Cardiac septum (tissue), 1 donor: ENCODE results near the gene ACLY. TPM values are rescaled to one million over a fixed set of nuclear protein-coding genes. Genes with fewer than 3 reads are reported as not detected.

Experiments
- DNase-seq: peaks from one replicate; pipeline ENCODE4 v3.0.0-alpha.2; 2020; ENCODE audit warnings: low spot score
- intact Hi-C: fragments of 100-400 bp; cut with DNase I; formaldehyde crosslinking; loops from one replicate; pipeline ENCODE4 v1.14.0; 2022
- total RNA-seq: library from RNA; stranded (reverse); fragmentation: NEBNext Ultra II Directional; extraction: Animal tissue kit (Norgen Biotek cat#: 25700); gene quantifications from one replicate; pipeline ENCODE4 v1.2.1, GENCODE V29; 2021
- donor health status: DM: no; HTN: no; CAD: no.

Gene ACLY
- total RNA-seq, 1 donor from 2014 or later = 33.6 TPM

DNA sequence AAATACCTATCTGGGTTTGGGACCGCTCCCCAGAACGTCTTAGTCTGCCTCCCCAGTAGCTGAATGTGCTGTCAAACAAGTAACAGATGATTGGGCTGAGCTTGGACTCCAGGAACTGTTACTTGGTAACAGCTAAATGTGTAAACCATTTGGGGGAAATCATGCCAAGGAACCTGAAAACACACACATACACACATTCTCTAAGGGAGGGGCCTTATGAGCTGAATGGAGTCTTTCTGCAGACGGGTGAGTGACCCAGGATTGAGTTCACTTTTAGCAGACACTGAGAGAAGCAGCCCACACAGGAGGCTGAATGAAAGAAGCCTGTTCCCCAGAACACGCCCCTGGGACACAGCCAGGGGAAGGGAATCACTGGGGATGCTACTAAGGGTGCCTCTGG is 1.6 kb downstream of the ACLY start:
- DNase-seq = no peak
- intact Hi-C loops = loop anchor here (10.0 kb wide), 1 partner anchor 62 kb away; no protein-coding TSS in a partner anchor

DNA sequence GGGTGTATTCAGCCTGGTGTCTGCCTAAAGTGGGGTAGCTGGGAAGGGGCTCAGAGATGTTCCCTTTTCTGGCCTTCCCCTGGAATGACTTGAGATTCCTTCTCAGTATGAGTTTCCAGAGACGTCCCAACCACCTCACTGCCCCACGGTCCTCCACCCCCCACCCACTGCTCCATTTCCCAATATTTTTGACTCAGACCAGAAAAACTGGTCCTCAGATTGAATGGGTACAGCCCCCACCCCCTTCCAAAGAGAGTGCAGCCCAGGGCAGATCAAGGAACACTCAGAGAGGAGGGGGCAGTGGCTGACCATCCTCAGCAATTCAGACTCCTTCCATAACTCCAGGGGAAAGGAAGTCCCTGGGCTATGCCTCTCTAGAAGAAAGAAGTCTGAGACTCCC is 3.2 kb downstream of the ACLY start:
- no peak for DNase-seq
- intact Hi-C loops = loop anchor here (10.0 kb wide), 1 partner anchor 61 kb away; no protein-coding TSS in a partner anchor

DNA sequence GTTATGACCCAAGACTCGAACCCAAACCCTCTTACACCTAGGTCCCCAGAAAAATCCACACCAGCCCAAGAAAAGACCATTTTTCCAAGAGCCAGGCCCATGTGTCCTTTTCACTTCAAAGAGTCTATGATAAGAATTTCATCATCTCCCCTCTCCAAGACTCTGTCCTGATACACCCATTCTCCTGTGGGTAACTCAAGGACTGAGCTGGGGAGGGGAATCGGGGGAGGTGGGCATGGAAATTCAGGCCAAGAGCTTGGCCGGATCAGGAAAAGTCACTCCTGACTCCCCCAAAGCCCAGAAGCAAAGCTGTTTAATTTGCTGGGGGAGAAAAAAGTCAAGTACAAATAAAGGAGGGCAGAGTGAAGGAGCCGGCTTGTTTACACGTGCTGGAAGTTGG is 3.7 kb downstream of the ACLY start:
- DNase-seq = no peak
- intact Hi-C loops = loop anchor here (10.0 kb wide), 1 partner anchor 60 kb away; no protein-coding TSS in a partner anchor

DNA sequence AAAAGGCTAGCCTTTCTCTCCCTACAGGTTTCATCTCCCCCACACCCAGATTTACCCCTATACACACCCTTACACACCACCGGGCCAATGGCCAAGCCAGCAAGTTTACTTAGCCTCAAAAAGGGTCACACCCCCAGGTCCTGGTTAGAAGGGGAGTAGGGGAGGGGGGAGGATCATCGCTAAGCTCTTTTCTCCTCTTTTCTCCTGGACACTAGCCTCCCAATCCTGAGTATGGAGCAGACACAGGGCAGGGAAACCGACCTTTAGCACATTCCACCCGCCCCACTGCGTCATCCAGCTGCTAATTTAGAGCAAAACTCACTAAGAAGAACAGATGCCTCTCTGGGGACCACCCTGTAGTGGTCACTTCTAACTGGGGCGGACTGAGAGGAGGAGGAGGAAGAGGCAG is 4.4 kb downstream of the ACLY start:
- no peak for DNase-seq
- intact Hi-C loops = loop anchor here (10.0 kb wide), 1 partner anchor 60 kb away; no protein-coding TSS in a partner anchor

DNA sequence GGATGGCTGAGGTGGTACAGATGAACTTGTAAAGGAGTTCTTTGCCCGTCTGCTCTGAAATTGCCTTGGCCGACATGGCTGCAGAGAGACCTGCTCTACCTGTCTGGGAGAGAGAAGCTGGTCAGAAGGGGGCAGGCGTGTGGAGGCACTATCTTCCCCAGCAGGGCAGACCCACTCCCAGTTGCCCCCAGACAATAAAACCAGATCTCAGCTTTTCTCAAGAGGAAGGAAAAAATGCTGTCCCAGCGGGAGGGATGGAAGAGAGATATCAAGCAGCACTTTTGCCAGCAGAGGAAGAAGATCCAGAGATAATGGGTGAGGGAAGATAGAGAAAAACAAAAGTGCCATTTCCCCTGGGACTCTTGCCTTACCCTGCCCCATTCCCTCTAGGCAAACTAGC is 5.0 kb downstream of the ACLY start:
- intact Hi-C loops = loop anchor here (10.0 kb wide), 1 partner anchor 59 kb away; no protein-coding TSS in a partner anchor
- DNase-seq = no peak

DNA sequence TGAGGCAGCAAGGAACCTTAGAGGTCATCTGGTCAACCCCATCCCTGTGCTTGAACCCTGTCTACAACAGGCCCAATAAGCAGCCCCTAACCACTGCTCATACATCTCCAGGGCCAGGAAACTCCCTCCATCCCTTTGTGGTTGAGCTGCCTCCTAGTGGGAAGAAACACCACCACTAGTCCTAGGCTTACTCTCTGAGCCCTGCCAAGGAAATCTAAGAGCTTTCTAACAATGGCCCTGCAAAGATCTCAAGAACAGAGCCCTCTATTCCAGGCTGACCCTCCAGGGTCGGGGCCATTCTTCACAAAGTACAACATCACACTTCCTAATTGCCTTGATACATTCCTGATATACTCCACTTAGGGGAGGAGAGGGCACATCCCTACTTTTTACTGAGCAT is 5.8 kb downstream of the ACLY start:
- intact Hi-C loops = loop anchor here (10.0 kb wide), 1 partner anchor 58 kb away; no protein-coding TSS in a partner anchor
- DNase-seq = no peak

DNA sequence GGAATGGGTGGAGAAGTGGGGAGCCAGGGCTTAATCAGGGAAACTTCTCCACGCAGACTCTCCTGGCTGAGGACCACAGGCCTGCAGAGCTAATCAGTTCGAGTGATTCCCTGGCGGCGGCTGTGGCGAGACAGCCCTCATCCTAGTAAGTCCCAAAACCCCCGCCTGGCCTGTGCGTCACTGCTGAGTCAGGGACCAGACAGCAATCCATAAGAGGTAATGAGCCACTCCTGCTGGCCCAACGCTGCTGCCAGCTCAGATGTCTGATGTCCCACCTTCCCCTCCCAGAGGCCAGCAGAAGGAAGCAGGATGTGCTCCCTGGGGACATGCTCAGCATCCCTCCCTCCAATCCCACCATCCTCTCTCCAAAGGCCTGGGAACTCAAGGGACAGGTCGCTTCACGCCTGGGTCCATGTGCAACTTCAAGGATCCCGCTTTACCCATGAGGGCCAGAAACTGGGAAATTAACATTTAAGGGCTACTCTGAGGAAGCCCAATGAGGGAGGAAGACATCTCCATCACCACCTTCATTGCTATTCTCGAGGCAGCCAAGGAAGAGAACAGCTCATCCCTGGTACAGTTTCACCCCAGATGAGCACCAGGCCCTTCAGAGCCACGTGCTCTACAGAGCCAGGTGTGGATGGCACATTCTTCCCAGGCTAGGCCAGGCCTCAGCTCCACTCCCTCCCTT is 7.9 kb downstream of the ACLY start:
- DNase-seq = no peak
- intact Hi-C loops = loop anchor here (10.0 kb wide), 1 partner anchor 56 kb away; no protein-coding TSS in a partner anchor

DNA sequence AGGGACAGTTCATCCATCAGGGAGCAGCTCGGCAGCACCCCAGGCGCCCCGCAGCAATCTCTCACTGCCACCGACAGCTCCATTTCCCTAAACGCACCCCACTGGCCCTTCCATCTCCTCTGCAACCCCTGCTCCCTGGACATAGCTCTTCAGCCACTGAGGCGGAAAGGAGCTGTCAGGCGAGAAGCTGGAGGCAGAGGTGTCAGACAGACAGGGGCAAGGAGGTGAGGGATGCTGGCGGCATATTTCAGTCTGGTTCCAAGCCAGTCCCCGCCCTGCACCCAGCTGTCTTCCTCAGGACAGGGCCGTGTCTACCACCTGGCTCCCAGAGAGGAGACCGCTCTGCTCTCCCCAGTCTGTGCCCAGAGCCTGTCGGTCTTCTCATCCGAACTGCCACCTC is 9.7 kb downstream of the ACLY start:
- DNase-seq = no peak
- intact Hi-C loops = no loop called here

DNA sequence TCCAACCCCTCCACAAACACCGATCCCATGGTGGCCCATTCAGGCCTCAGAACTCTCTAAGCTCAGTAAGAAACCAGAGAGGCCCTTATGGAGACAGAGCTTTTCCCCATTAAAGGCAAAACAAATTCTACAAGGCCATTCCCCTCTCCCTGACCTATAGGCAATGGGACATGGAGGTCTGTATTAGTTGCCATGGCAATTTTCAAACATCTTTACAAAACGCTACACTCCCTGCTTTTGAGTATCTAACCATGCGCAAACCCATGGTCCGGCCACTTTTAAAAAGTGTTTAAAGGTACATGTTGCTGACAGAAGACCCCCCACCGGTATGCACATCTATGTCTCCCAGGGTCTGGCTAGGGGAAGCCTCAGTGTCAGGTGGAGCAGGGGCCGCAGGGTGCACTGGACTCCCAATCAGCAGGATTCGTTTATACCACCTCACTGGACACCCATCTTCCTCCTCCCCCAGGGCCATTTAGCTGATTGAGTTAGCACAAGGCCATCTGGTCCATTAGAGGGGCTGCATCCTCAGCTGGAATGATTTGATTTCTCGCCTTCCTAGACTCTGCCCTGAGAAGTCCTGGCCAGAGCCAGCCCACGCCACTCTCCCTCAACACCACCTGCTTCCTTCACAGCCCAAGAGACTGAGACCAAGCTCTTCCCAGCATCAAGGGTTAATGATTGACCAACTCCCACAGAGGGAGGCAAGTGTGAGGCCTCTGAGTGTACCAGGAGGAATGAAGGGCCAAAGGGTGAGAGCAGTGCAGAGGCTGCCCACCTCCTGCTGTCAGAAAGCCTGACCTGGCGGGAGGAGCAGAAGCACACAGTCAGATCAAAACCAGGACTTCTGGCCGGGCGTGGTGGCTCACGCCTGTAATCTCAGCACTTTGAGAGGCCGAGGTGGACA is 10.9 kb downstream of the ACLY start:
- intact Hi-C loops = no loop called here
- DNase-seq = no peak

DNA sequence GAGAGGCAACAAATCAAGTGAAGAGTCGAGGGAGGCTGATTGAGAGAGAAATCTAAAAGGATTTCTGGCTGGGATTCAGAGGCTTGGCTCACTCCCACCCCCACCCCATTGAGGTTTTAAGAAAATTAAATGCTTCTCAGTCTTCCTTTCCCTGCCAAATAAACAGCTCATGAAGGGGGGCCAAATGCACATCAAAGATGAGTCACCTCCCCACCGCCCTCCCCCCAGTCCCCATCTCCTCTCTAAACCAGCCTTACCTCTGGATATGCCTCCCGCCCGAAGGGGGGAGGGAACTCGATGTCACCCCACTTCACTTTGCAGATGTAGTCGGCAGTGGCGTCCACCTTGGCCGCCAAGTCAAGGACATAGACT is 11.6 kb downstream of the ACLY start:
- no peak for DNase-seq

DNA sequence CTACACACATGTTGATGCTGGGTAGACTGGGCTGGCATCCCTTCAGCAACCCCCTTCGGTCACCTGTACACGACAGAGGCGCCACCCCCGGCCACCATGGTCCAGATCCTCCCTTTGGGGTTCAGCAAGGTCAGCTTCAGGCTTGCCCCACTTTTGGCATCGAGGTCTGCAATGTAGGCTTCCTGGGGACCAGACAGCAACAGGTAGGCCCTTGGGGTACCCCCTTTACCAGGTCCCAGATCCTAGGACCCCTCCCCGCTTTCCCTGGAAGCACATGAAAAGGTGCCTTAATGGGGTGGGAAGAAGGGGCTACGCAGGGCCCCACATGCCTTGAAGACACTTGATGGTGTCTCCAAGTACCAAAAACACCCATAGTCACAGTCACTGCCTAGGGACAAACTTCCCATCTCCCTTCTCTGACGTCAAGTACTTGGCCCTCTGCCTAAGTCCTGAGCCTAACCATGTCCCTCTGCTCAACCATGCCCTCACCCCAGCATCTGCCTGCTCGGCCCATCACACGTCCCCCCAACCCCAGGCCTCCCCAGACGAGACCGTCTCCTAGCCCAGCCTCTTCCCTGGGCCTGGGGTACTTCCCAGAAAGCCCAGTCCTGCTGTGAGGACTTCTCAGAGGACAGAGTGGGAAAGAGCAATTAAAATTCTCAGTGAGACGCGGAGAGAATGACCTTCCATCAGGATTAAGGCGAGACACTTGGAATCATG is 12.1 kb downstream of the ACLY start:
- DNase-seq = no peak
- intact Hi-C loops = no loop called here

More for the DNA sequence above, 11.6 kb downstream of the ACLY start:
- intact Hi-C loops = no loop called here

DNA sequence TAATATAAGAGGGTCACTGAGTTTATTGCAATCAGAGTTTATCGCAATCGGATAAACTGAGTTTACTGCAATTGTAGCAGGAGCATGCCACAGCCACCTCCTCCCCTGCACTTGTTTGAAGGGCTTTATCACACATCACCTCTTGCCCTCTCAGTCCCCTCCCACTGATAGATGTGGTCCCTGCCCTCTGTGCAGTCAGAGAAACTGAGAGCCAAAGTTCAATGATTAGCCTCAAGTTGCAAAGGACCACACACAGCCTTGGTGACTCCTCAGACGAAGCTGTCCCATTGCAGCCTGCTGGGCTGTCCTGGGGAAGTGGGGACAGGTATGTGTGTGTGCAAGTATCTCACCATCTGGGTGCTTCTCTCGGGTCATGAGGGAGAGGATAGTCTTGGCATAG is 13.6 kb downstream of the ACLY start:
- intact Hi-C loops = no loop called here

DNA sequence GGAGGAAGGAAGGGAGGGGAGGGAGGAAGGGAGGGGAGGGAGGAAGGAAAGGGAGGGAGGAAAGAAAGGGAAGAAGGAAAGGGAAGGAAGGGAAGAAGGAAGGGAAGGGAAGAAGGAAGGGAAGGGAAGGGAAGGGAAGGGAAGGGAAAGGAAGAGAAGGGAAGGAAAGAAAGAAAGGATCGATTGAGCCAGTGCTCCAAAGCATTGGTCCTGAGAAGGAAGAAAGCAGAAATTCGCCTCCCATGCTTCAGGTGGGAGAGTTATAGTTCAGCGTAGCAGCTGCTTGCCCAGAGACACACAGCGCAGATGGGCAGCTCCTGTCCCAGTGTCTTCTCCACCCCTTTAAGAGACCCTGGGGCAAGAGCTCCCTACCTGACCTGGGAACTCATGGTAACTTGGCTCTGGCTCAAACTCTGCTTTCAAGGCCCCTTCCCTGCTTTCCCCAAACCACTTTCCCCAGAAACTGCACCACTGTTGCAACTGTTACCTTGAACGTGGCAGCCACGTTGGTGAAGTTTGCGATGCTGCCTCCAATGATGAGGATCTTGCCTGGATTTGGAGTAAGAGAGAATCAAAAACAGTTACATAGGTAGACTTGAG is 14.4 kb downstream of the ACLY start:
- intact Hi-C loops = no loop called here
- DNase-seq = no peak

More for the DNA sequence above, 13.6 kb downstream of the ACLY start:
- no peak for DNase-seq

DNA sequence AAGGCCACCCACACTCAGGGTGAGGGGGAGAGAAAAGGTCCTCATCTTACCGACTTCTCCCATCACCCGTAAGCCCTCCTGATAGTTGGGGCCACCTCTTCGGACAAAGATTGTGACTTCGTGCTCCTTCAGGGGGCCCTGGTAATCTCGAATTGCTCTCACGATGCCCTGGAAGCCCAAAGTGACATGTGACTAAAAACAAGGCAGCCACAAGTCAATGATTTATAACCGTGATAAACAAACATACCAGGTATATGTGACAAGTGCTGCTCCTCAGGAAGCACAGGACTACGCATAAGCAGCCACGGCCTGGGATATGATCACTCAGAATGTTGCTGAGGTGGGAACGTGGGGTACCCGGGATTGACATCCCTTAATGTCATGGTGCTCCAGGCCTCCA is 17.1 kb downstream of the ACLY start:
- no peak for DNase-seq
- intact Hi-C loops = no loop called here

DNA sequence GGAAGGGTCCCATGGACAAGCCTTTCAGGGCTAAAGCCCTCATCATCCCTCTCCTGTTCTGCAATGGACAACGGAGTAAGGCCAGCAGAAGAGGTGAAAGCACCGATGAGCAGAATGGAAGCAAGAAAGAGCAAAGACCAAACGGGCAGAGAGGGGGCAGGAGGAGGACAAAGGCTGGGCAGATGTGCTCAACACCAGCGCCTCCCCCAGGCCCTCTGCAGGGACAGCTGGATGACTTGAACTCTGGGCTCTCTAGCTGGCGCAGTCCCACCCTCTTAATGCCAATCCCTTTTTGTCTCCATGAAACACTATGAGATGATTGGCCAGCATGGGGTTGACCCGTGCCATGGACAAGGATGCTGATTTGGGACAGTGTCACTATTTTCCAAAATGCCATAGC is 22.0 kb downstream of the ACLY start:
- no peak for DNase-seq
- intact Hi-C loops = no loop called here

DNA sequence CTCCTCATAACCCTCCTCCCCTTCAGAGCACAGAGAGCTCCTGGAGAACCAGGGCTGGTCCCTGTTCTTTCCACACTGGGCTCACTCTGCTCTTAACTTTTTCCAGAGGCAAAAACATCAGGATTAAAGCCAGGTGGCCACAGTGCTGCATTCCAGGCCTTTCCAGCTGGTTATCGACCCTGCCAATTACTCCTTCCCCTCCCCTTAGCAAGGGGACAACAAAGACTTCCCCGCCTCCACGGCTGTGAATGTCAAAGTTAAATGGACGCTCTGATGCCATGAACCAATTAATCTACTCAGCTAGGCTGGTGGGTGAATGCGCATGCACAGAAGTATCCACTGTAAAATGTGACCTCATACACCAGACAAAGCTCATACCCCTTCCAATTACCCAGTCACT is 23.1 kb downstream of the ACLY start:
- no peak for DNase-seq

DNA sequence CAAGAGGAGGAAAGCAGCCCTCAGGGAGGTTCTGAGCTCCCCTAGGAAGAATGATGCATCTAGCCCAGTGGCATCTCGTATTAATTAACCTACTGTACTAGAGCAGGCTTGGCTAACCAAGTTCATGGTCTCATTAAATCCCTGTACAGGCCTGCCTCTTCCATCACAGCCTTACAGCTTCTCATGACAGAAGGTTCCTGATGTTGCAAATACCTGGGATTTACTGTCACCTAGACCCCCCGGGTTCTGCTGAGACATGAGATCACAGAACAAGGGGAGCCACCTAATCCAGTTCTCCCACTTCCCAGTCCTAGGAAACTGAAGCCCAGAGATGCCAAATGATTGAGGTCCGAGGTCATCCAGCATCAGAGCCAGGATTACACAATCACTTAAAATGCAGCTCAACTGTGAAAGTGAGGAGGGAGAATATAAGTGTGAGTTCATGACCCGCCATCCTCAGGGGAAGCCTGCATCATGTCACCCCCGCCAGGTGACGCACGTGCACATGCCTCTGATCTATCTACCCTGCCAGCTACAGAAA is 23.9 kb downstream of the ACLY start:
- intact Hi-C loops = no loop called here
- DNase-seq = no peak

More for the DNA sequence above, 23.1 kb downstream of the ACLY start:
- intact Hi-C loops = no loop called here

DNA sequence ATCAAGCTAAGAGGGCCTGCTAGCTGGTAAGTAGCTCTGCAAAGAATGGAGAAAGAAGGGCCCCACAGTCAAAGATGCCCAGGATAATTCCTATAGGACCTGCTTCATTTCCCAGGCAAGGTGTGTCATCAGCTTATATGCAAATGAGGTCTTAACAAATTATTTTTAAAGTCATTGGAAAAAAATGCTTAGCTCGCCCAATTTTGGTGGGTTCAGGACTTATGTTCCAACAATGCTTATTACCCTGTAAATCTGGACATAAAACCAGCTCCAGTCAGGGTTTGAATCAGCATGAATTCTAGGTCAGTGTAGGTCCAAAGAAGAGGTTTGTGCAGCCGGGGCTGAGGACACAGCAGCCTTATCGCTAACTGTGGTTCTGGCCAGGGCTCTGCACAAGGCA is 25.4 kb downstream of the ACLY start:
- no peak for DNase-seq
- intact Hi-C loops = no loop called here

DNA sequence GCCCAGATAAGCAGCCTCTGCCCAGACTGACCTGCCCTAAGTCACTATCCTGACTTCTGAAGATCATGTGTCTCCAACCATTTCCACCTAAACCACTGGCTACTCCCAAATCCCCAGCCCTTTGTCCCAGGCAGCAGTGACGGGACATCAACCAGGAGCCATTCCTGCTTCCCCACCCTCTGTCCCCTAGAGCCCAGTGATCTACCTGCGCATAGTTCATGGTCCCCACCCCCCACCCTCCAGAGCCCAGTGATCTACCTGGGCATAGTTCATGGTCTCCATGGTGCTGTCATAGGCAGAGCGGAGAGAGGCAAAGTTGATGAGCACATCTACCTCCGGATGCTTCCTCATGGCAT is 26.8 kb downstream of the ACLY start:
- no peak for DNase-seq
- intact Hi-C loops = no loop called here
